Uterus (tissue), 2 donors: ENCODE data around the gene PTPRD.

Source experiments
- CTCF ChIP-seq, 4 experiments: fragments of 200-600 bp in 2 of 4; fragments of 450-650 bp in 2 of 4; sonication (generic) in 2 of 4; IDR thresholded peaks; one replicate each; pipeline ENCODE4 v1.5.1; 2016 to 2019; ENCODE audit warnings: antibody characterized with exemption in 4 of 4, mild to moderate bottlenecking in 2 of 4, moderate library complexity in 1 of 4
- POLR2A ChIP-seq, 2 donors: fragments of 450-650 bp; IDR thresholded peaks; one replicate each; pipeline ENCODE4 v1.6.1; 2016; ENCODE audit warnings: antibody characterized with exemption in 2 of 2, mild to moderate bottlenecking in 1 of 2, moderate library complexity in 1 of 2

- TF ChIP-seq POLR2A (IDR thresholded peaks at IDR 0.05) (no peak), CTCF (IDR thresholded peaks at IDR 0.05) (no peak)
These were observed 271.7 kb downstream of the PTPRD start for GRCh38 chr9:10341057-10341456.
